ENCODE results near the gene ABCA4.

The ABCA4 gene

DNA sequence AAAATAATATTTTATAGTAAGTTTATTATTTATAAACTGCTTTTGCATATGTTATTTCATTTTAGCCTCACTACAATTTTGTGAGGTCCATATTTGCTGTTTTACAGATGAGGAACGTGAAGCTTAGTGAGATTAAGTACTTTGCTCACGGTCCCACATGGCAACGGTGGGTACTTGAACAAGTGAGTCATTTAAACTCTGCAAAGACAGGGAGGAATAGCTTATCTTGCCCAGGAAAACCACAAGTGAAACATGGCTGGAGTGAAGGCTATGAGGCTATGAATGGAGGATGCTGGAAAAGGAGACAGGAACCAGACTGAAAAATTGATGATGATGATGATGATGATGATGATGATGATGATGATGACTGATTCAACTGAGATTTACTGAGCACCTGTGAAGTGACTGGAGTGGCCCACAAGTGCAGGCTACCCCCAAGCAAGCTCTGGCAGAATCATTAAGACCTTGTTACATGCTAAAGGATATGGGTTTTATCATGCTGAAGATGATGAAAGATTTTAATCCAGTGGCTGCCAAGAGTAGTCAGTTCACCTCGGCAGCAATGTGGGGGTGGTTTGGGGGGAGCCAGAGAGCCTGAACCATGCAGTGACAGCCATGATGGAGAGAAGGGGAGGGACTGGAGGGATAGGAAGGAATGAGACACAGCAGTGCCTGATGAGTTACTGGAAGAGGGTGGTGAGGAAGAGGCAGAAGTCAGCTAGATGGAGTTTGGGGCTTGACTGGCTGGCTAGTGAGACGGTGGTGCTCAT is 1.4 kb upstream of the ABCA4 start:
- DNase-seq = no peak

- DNase-seq = no peak
These were observed 468 bp upstream of the ABCA4 start for GRCh38 chr1:94121411-94121821.

GRCh38 chr1:94120570-94120901 is 412 bp downstream of the ABCA4 start:
- DNase-seq = no peak

- DNase-seq = no peak
These were observed 965 bp downstream of the ABCA4 start for GRCh38 chr1:94119796-94120569.

DNA sequence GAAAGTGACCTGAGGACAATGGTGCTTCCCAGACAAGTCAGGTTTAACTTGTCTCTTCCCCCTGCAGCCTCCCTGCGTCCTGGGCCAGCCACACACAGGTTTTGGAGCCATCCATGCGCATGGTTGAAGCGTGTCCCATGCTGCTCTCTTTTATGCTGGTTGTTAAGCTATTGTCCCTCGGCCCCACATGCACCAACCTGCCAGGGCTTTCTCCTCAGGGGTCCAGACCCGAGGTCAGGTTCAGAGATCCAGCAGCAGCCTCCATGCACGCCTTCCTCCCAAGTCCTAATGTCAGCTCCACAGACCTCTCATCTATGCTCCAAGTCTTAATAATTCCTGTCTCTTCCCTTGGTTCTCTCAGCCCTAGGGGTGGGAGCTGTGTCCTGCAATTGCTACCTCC is 1.6 kb downstream of the ABCA4 start:
- DNase-seq = no peak

GRCh38 chr1:94118471-94118870 is 2.5 kb downstream of the ABCA4 start:
- no peak for DNase-seq

DNA sequence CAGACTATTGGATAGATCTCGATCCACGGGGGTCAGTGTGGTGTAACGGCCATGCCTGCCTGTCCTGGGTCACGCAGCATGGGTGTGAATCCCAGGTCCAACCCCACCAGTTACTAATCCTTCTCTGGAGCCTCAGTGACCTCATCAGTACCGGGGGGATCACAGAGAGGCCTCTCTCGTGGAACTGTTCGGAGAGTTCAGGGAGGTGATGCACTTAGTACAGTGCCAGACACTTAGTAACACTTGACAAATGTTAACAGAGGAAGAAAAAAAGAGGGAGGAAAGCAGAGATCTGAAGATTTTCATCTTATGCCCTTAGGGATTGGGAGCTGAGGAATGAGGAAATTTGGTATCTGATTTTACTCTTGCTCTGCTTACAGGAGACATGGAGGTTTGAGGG is 2.9 kb downstream of the ABCA4 start:
- DNase-seq = no peak

DNA sequence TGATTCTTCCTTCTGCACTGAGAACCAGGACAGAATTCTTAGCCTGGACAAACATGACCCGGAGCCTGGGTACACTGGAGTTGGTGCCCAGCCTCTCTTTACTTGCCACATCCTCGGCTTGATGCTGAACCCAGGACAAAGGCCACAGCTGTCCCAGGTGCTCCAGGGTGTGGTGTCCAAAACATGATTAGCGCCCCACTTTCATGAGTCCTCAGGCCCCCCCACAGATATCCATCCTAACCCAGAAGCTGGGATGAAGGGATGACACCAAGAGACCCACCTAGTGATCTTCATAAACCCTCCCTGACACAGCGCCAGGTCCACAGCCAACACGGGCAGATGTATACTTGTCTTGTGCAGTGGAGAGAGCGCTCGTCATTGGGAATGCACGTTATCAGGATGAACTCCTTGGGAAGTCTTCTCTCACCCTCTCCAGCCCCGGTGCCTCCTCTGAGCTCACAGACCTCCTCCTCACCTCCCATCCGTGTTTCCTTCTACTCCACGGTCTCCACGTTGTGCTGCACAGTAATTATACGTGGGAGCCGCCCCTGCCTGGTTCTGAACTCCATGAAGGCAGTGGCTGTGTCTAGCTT is 3.6 kb downstream of the ABCA4 start:
- DNase-seq = no peak

- no peak for DNase-seq
These were observed 5.0 kb downstream of the ABCA4 start for GRCh38 chr1:94115900-94116436.

- DNase-seq = no peak
These were observed 5.6 kb downstream of the ABCA4 start for GRCh38 chr1:94115254-94115899.

DNA sequence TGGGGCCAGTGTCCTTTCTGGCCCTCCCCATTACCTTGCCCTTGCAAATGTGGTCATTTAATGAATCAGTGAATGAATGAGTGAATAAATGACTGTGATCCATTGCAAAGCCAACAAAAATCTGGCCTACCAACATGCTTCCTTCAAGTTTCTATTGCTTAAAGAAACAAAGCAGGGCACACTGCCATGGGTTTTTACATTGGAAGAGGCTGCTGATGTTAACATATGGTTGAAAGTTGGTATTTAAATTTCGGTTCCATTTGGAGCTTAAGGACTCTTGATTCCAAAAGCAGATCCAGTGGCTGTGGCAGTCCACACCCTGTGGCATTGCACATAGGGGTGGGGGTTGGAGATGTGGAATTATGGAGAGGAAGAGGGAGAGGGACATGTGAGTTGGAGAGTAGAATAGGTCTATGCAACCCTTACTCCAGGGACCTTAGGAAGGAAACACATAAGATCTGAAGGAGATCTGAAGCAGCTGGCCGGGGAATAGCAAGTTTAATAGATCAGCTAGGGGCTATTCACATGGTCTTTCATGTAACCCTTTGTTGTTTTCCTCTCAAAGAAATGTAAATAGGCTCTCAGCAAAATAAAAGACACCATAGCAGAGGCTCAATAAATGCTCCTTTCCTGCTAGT is 7.2 kb downstream of the ABCA4 start:
- no peak for DNase-seq

GRCh38 chr1:94111879-94112278 is 9.1 kb downstream of the ABCA4 start:
- DNase-seq = no peak

DNA sequence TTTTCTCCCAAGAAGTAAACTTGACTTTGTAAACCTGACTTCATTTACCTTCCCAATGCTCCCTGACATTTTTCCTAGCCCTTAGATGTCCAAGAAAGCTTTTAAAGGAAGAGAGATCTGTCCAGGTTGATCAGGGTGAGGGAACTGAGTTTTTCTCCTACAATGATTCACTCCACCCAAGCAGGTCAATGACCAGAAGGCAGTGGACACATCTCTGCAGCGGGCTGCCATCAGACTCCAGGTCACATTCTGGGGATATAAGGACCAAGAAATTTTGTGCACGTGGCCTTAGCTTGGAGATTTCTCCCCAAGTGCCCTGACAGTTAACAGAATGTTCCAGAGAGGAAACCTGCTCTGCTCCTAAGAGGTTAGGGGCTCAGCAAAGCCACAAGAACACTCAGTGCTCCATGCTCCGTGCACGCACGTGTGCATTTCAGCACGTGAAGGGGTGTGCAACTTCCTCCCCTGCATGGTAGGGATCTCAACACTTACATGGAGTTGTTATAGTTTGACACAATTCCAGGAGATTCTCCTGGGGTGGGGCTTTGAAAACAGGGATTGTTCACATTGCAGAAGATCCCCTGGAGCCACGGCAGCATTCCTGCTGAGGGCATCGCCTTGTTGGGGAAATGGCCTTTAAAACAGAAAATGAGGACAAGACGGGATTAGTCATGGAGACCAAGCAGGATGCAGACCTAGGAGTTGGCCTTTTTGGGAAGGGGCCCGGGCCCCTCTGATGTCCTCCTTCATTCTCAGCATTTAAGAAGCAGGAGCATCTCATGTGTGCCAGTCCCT is 9.8 kb downstream of the ABCA4 start:
- no peak for DNase-seq

GRCh38 chr1:94110021-94110761 is 10.8 kb downstream of the ABCA4 start:
- no peak for DNase-seq

- no peak for DNase-seq
These were observed 11.5 kb downstream of the ABCA4 start for GRCh38 chr1:94109478-94109877.

DNA sequence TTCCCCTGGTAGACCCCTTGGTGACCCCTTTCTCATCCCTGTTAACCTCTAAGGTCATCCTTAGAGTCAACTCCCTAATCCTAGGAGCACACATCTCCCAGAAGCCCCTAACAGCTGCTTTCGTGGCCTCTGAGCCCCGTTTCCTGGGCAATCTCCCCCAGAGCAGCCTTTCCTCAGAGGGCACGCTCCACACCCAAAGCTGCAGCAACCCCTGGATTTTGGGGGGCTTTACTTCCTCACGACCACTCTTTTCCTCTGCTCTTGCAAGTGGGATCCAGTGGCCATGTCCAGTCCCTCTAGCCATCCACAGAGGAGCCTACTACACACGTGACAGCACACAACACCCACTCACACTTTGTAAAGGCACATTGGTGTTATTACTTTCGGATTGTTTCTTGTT is 13.8 kb downstream of the ABCA4 start:
- DNase-seq = no peak

DNA sequence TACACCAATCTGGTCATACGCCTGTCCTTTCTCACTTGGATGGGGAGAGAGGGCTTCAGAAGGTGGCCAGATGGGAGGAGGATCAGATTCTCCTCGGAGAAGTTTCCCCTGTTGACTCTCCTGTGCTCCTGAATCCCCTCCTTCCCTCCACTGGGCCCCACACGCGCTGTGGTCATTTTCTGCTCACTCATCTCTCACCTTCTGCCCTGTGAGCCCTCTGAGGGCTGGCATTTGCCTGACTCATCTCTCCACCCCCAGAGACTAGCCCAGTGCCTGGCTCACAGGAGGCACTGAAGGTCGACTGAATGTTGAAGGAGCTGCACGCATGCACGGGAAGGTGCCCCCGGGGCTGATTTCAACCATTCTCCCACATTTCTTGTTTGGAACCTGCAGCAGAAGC is 14.2 kb downstream of the ABCA4 start:
- DNase-seq = no peak

DNA sequence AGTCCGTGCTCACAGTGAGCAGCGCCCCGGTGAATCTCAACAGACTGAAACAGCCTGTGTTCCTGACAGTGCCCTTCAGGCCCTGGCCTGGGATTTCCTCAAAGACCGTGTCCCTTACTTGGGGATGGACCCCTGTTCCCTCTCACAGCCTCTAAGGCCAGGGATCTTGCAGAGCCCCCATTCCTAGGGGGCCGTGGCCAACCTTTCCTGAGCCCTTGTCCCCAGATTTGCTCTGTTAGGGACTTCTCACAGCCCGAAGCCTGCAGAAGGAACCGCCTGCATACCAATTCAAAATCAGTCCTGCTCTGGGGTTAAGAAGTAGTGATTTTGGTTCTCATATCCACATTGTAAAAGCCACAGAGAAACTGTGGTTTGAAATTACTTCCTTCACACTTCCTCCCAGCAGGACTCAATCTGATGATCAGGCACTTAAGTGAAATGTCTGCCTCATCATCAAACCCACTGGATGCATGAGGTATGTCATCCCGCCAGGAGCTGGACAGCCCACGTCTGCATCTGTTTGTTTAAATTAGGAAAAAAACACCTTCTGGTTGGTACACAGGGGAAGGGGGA is 14.9 kb downstream of the ABCA4 start:
- no peak for DNase-seq

- no peak for DNase-seq
These were observed 15.4 kb downstream of the ABCA4 start for GRCh38 chr1:94105581-94105952.

DNA sequence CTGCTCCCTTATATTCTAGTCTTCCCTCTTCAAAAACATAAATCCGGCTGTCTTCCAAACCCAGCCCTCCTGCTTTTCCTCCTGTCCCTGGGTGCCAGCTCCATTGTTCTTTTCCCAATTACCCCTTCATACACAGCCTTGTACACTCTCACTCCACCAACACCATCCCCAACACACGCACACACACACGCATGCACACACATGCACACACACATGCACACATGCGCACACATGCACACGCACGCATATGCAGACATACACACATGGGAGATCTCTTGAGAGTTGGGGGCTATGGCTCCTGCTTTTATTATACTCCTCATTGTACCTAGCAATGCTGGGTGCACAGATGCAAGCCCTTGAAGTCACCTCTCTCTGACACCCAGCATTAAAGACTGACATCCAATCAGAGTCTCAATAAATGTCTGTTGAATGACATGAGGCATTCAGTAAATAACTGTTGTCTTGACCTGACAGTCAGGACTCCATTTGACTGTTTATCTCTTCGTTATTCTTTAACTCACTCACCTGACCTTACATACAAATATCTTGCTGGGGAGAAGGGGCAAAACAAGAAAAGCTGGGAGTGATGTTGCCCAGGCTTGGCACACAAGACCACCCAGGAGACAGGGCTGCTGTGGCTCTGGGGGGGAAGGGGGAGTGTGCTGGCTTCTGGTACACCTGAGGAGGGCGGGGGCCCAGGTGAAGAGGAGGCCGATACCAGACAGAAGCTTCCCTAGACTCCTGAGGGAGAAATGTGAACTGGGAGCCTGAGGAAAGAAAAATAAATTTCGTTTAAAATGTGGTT is 16.0 kb downstream of the ABCA4 start:
- no peak for DNase-seq

Data from T-helper 9 cell (primary cell).